ENCODE measurements around the gene RTP1.

The RTP1 gene

DNA sequence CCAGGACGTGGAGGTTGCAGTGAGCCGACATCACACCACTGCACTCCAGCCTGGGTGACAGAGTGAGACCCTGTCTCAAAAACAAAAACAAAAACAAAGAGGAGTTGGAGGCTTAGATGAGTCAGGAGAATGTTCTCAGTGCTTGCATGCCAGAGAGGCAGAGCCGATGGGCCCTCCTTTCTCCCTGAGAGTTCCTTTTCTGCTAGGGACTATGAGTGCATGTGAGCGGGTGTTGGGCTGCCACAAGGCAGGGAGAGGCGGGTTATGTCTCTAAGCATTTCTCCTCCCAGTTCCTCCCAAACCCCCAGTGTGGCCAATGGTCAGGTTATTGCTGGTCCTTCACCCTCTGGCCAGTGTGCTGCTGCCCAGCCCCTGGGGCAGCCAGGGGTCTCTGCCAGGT is 45.1 kb downstream of the RTP1 start:
- no peak for DNase-seq (ENCODE audit: low read depth in 2 of 2)

- DNase-seq (ENCODE audit: low read depth in 2 of 2), result no peak
Measured at GRCh38 chr3:187242900-187243299, 45.6 kb downstream of the RTP1 start.

DNA sequence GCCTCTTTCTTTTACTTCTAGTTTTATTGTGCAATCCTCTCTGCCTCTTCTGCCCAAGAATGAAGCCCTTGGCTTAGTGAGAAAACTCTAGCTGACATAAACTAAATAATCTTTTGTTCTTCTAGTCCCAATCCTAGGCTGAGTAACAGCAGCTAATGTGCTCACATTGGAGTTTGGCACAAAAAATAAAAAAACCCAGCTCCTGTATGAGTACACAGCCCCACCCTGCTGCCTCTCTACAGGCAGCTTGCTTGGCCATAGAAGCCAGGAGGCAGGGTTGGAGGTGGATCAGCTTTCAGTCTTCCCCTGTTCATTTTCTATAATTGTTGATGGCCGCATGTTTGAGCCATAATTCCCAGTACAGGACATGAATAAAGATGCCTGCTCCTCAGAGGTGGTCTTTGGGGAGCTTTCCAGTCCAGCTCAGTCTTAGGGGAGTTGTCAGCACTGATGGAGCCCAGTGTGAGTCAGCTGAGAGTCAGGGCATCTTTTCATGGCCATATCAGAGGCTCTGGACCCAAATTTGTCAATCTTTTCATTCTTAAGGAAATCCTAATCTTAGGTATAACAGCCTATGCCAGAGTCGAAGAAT is 46.7 kb downstream of the RTP1 start:
- no peak for DNase-seq (ENCODE audit: low read depth in 2 of 2)

DNA sequence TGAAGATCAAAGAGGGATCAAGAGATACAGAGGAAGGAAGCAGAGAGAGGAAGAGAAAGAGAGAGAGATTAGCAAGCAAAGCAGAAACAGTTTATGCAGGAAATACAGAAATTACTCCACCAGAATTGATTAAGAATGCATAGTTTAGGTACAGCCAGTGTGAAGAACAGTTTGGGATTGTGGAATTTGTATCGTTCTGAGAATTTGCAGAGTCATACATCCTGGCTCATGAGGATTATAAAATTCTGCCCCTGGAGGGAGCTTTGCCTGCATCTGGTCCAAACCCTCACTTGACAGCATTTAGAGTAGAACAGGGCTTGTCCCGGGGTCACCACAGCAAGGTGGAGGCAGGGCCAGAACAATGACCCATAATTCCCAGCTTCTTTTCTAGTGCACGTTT is 50.1 kb downstream of the RTP1 start:
- DNase-seq (ENCODE audit: low read depth in 2 of 2), result no peak
